ENCODE measurements around the gene KMT2C. TPM values are rescaled to one million over a fixed set of nuclear protein-coding genes. Genes with fewer than 3 reads are reported as not detected.

The KMT2C gene
- total RNA-seq, 1 donor from 2014 or later = 99.0 TPM

DNA sequence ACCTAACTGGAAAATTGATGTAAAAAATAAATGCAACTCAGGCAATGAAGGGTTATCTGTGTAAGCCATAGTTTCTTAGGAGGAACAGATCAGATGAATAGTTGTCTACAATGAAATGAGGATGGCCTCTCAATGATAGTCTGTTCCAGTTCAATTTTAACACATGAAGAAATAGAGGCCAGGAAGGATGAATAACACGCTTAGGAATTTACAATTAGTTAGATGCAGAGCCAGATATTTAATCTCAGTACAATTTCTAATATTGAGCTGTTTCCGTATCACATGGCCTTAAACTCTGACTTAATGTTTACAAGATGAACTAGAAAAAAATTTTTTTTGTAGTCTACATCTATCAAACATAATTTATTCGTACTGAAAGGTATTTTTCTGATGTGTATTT is 233.7 kb downstream of the KMT2C start:
- Histone ChIP-seq H3K9me3 (no peaks in the 10 kb centered on the region), H3K27ac (no peak overlapping the region), H3K4me3 (no peak overlapping the region), H3K4me1 (no peaks in the 10 kb centered on the region), H3K27me3 (no peaks in the 10 kb centered on the region), H3K36me3 (peaks cover 50% of the 10 kb centered on the region)
- DNase-seq (no peak), ATAC-seq (no peak)
- intact Hi-C loops (cut with DNase I) = no loop called here
- TF ChIP-seq, protein P1, sequence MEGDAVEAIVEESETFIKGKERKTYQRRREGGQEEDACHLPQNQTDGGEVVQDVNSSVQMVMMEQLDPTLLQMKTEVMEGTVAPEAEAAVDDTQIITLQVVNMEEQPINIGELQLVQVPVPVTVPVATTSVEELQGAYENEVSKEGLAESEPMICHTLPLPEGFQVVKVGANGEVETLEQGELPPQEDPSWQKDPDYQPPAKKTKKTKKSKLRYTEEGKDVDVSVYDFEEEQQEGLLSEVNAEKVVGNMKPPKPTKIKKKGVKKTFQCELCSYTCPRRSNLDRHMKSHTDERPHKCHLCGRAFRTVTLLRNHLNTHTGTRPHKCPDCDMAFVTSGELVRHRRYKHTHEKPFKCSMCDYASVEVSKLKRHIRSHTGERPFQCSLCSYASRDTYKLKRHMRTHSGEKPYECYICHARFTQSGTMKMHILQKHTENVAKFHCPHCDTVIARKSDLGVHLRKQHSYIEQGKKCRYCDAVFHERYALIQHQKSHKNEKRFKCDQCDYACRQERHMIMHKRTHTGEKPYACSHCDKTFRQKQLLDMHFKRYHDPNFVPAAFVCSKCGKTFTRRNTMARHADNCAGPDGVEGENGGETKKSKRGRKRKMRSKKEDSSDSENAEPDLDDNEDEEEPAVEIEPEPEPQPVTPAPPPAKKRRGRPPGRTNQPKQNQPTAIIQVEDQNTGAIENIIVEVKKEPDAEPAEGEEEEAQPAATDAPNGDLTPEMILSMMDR (IDR thresholded peaks at IDR 0.05) = no peak

DNA sequence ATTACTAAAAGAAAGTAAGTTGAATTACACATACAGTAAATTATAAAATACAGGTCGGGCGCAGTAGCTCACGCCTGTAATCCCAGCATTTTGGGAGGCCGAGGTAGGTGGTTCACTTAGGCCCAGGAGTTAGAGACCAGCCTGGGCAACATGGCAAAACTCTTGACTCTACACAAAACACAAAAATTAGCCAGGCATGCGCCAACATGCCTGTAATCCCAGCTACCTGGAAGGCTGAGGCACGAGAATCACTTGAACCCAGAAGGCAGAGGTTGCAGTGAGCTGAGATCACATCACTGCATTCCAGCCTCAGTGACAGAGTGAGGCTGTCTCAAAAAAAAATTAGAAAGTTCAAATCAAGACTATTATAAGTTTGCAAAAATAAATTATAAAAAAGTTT is 235.4 kb downstream of the KMT2C start:
- H3K4me1 ChIP-seq = no peaks in the 10 kb centered on the region
- ATAC-seq = no peak
- H3K9me3 ChIP-seq = no peaks in the 10 kb centered on the region
- intact Hi-C loops (cut with DNase I) = no loop called here
- H3K27ac ChIP-seq = no peak overlapping the region
- TF ChIP-seq, protein P1 (IDR thresholded peaks at IDR 0.05) = no peak
- H3K27me3 ChIP-seq = no peaks in the 10 kb centered on the region
- peaks cover 55% of the 10 kb centered on the region for H3K36me3 ChIP-seq
- H3K4me3 ChIP-seq = no peak overlapping the region
- no peak for DNase-seq

DNA sequence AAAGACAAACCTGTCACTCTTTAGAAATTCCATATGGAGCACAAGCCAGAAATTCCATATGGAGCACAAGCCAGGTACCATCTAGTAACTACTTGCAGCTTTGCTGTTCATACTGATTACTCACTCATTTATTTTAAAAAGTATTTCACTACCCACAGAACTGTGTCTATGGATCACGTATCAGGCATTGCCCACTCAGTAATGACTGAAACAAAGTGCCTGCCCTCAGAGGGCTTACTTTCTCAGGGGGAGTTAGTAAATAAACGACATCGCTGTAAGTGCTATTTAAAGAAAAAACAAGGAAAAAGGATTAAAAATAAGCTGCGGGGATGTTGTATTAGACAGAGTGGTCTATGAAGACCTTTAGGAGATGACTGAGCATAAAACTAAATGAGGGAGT is 239.4 kb downstream of the KMT2C start:
- Histone ChIP-seq H3K36me3 (peaks cover 69% of the 10 kb centered on the region), H3K27me3 (no peaks in the 10 kb centered on the region), H3K9me3 (no peaks in the 10 kb centered on the region), H3K27ac (no peak overlapping the region), H3K4me1 (no peaks in the 10 kb centered on the region), H3K4me3 (no peak overlapping the region)
- TF ChIP-seq, protein P1 (IDR thresholded peaks at IDR 0.05) = no peak
- no peak for DNase-seq
- intact Hi-C loops (cut with DNase I) = no loop called here
- no peak for ATAC-seq

DNA sequence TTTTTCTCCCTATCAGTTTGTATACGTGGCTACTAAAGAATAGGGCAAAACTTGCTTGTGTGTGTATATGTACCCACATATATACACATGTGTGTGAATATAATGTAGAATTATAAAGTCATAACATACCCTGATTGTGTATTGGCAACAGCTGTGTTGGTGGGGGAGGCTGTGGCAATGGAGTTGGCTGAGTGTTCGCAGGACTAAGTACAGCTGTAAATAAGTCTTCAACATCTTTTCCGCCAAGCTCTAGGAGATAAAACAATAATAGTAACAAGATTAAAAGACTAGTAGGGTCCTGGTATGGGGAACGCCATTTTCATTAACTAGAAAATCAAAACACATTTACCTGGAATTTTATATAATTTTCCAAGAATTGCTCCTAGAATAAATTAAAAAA is 241.9 kb downstream of the KMT2C start:
- Histone ChIP-seq H3K4me1 (no peaks in the 10 kb centered on the region), H3K27ac (no peak overlapping the region), H3K36me3 (peaks cover 67% of the 10 kb centered on the region), H3K9me3 (no peaks in the 10 kb centered on the region), H3K27me3 (no peaks in the 10 kb centered on the region), H3K4me3 (no peak overlapping the region)
- intact Hi-C loops (cut with DNase I) = no loop called here
- TF ChIP-seq, protein P1 (IDR thresholded peaks at IDR 0.05) = no peak
- DNase-seq = no peak
- no peak for ATAC-seq

DNA sequence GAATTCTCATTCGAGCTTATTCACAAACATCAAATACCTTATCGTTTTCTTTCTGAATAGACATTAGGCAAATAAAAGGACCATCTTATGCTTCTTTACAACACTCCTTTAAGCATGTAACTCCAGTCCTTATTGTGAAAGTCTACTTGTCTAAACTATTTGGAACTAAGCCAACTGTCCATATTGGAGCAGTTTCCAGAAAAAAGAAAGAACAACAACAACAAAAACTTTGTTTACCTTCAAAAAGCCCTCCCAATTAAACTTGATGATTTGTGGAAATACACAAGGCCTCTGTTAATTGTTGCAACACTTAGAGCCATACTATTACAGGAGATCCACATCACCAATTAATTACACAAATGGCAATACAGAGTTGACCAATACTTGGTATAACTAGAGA is 246.7 kb downstream of the KMT2C start:
- ATAC-seq (no peak), DNase-seq (no peak)
- intact Hi-C loops (cut with DNase I) = no loop called here
- no peaks in the 10 kb centered on the region for H3K4me1 ChIP-seq
- no peak overlapping the region for H3K27ac ChIP-seq
- H3K27me3 ChIP-seq = no peaks in the 10 kb centered on the region
- H3K36me3 ChIP-seq = peaks cover 80% of the 10 kb centered on the region
- H3K4me3 ChIP-seq = no peak overlapping the region
- TF ChIP-seq, protein P1 (IDR thresholded peaks at IDR 0.05) = no peak
- H3K9me3 ChIP-seq = no peaks in the 10 kb centered on the region

DNA sequence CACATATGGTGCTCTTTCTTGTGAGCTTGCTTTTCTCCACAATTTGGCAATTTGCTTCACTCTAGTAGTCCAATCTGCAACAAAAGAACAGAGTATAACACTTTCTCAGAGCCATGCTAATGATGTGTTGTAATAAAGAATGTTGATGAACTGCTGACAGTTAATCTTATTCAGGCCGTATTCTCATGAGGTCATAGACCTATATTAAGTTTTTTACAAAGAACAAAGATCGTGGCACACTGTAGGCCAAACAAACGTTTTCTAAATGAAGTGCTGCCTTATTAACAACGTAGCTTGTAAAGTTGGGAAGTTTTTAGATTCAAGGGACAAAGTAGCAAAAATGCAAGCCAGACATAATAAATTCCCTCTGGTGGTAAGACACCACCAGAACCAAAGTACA is 250.2 kb downstream of the KMT2C start:
- H3K27me3 ChIP-seq = no peaks in the 10 kb centered on the region
- TF ChIP-seq, protein P1 (IDR thresholded peaks at IDR 0.05) = no peak
- H3K9me3 ChIP-seq = no peaks in the 10 kb centered on the region
- H3K36me3 ChIP-seq = peaks cover 82% of the 10 kb centered on the region
- no peak for ATAC-seq
- no peak overlapping the region for H3K27ac ChIP-seq
- intact Hi-C loops (cut with DNase I) = no loop called here
- no peak for DNase-seq
- H3K4me1 ChIP-seq = no peaks in the 10 kb centered on the region
- H3K4me3 ChIP-seq = no peak overlapping the region
